Measurements from ENCODE around the gene MEGF6. TPM values are rescaled to one million over a fixed set of nuclear protein-coding genes. Genes with fewer than 3 reads are reported as not detected.

Gene MEGF6
- total and polyA plus RNA-seq, 2 donors (not counting 3 experiments of a cell fraction or from before 2014, with no cell fraction given): 22.5 to 63.7 TPM

DNA sequence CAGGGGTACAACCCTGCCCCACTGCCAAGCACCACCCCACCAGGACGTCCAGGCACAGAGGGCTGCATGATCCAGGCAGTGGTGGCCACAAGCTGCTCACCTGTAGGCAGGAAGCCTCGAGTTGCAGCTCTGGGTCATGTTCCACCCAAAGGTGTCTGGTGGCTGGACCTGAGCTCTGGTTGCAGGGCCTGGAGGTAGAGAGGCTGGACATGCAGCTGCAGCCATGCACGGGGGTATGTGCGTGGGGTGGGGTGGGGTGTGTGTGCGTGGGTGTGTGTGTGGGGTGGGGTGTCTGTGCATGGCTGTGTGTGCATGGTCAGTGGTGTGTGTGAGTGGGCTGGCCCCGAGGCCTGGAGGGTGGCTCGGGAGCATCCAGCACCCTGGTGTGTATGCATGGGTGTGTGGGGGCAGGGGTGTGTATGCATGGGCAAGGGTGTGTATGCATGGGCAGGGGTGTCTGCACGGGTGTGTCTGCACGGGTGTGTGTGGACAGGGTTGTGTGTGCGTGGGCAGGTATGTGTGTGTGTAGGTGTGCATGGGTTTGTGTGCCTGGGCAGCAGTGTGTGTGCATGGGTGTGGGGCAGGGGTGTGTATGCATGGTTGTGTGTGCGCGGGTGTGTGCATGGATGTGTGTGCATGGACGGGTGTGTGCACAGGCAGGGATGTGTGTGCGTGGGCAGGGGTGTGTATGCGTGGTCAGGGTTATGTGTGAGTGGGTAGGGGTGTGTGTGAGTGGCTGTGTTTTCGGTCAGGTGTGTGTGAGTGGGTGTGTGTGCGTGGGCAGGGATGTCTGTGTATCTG lies 141.3 kb downstream of the MEGF6 start:
- Histone ChIP-seq H3K4me3 (replicated peaks in 1 of 3; ENCODE audit: insufficient read depth in 1 of 3, low read depth in 1 of 3, low read length in 3 of 3) (no peak overlapping the region), H3K36me3 (ENCODE audit: control insufficient read depth in 2 of 2, extremely low read depth in 1 of 2, insufficient read depth in 2 of 2, low read length in 2 of 2) (no peaks in the 10 kb centered on the region), H3K9ac (replicated peaks; ENCODE audit: extremely low read depth, insufficient read depth, low read length) (no peak overlapping the region), H3K27ac (ENCODE audit: insufficient read depth, low read depth, low read length) (no peak overlapping the region), H3K9me3 (replicated peaks; ENCODE audit: control insufficient read depth, insufficient read depth, low read length) (no peaks in the 10 kb centered on the region), H3K27me3 (ENCODE audit: control insufficient read depth in 2 of 2, insufficient read depth in 2 of 2, low read length in 2 of 2) (no peaks in the 10 kb centered on the region), H3K9me1 (replicated peaks; ENCODE audit: control insufficient read depth, extremely low read depth, insufficient read depth, low read length) (no peaks in the 10 kb centered on the region), H3K79me2 (ENCODE audit: control insufficient read depth, insufficient read depth, low read length) (no peaks in the 10 kb centered on the region), H2AFZ (ENCODE audit: low read depth, low read length) (no peak overlapping the region), H3K4me2 (ENCODE audit: insufficient read depth, low read length) (no peak overlapping the region), H4K20me1 (replicated peaks; ENCODE audit: control insufficient read depth, extremely low read depth, insufficient read depth, low read length) (no peaks in the 10 kb centered on the region), H3K4me1 (ENCODE audit: control insufficient read depth, extremely low read depth, insufficient read depth, low read length) (peaks cover 4% of the 10 kb centered on the region)
- BruUV-seq (replicated peaks): no TSS peak
- CTCF ChIA-PET: interaction anchor here (1.0 kb wide), 1 partner anchor 17 kb away, joined by 5 read pairs; no protein-coding TSS in a partner anchor
- intact Hi-C loops (cut with micrococcal nuclease): no loop called here
- TF ChIP-seq POLR2A (IDR thresholded peaks at IDR 0.05; ENCODE audit: low read depth, low read length) (no peak), EZH2 (IDR thresholded peaks at IDR 0.05; ENCODE audit: borderline replicate concordance, low read depth, low read length, severe bottlenecking) (no peak), POLR2AphosphoS5 (IDR thresholded peaks at IDR 0.05; ENCODE audit: insufficient read depth, low read depth, low read length) (no peak), GATA2 (IDR thresholded peaks at IDR 0.05; ENCODE audit: insufficient read depth, insufficient read length, low read depth, low read length) (no peak), MYC (IDR thresholded peaks at IDR 0.05; ENCODE audit: low read depth, low read length) (no peak), FOS (IDR thresholded peaks at IDR 0.05; ENCODE audit: borderline replicate concordance, insufficient read depth, low read length) (no peak), JUN (IDR thresholded peaks at IDR 0.05; ENCODE audit: borderline replicate concordance, insufficient read depth, insufficient read length, low read depth) (no peak)
- TF ChIP-seq, protein P1, sequence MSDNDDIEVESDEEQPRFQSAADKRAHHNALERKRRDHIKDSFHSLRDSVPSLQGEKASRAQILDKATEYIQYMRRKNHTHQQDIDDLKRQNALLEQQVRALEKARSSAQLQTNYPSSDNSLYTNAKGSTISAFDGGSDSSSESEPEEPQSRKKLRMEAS (IDR thresholded peaks at IDR 0.05; ENCODE audit: insufficient read depth, insufficient read length): no peak
- TF ChIP-seq, protein P2, sequence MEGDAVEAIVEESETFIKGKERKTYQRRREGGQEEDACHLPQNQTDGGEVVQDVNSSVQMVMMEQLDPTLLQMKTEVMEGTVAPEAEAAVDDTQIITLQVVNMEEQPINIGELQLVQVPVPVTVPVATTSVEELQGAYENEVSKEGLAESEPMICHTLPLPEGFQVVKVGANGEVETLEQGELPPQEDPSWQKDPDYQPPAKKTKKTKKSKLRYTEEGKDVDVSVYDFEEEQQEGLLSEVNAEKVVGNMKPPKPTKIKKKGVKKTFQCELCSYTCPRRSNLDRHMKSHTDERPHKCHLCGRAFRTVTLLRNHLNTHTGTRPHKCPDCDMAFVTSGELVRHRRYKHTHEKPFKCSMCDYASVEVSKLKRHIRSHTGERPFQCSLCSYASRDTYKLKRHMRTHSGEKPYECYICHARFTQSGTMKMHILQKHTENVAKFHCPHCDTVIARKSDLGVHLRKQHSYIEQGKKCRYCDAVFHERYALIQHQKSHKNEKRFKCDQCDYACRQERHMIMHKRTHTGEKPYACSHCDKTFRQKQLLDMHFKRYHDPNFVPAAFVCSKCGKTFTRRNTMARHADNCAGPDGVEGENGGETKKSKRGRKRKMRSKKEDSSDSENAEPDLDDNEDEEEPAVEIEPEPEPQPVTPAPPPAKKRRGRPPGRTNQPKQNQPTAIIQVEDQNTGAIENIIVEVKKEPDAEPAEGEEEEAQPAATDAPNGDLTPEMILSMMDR (IDR thresholded peaks at IDR 0.05; ENCODE audit: extremely low read depth in 1 of 2, insufficient read depth in 1 of 2, low read depth in 1 of 2, low read length in 2 of 2): no peak
- POLR2A ChIA-PET: no interaction called here
- dilution Hi-C loops (cut with MboI; ENCODE audit: extremely low pct_ligation_motif_present, low sequenced_read_pairs): no loop called here
- no peak for DNase-seq (ENCODE audit: low read depth, low spot score)
- no peak for FAIRE-seq

All from endothelial cell of umbilical vein (primary cell).